Activated naive CD8-positive, alpha-beta T cell (primary cell): ENCODE measurements around the gene ADAMTS20.
"Not testable (repeated sequence)": the region's sequence is repeated elsewhere in the genome, so short reads cannot be mapped to it uniquely, and the experiment has no call there.

ENCODE experiments used
- H3K27ac Mint-ChIP-seq: one replicate; pipeline ENCODE4 v1.8.0; 2021; ENCODE audit warnings: mixed read lengths
- H3K27me3 Mint-ChIP-seq: one replicate; pipeline ENCODE4 v1.8.0; 2021; ENCODE audit warnings: mixed read lengths
- H3K36me3 Mint-ChIP-seq: one replicate; pipeline ENCODE4 v1.8.0; 2021; ENCODE audit warnings: mixed read lengths
- H3K4me1 Mint-ChIP-seq: one replicate; pipeline ENCODE4 v1.8.0; 2021; ENCODE audit warnings: low read depth, mixed read lengths
- H3K4me3 Mint-ChIP-seq: one replicate; pipeline ENCODE4 v1.8.0; 2021; ENCODE audit warnings: mild to moderate bottlenecking, mixed read lengths
- H3K9me3 Mint-ChIP-seq: one replicate; pipeline ENCODE4 v1.8.0; 2021; ENCODE audit warnings: low read depth, mixed read lengths

Gene ADAMTS20

GRCh38 chr12:43361031-43361710, 190.8 kb downstream of the ADAMTS20 start:
- no peak overlapping the region for H3K4me3 Mint-ChIP-seq
- H3K36me3 Mint-ChIP-seq, result no peaks in the 10 kb centered on the region
- H3K27ac Mint-ChIP-seq, result no peak overlapping the region
- H3K9me3 Mint-ChIP-seq, result no peaks in the 10 kb centered on the region
- H3K4me1 Mint-ChIP-seq, result no peaks in the 10 kb centered on the region
- H3K27me3 Mint-ChIP-seq, result no peaks in the 10 kb centered on the region

- H3K9me3 Mint-ChIP-seq, H3K4me1 Mint-ChIP-seq, H3K27me3 Mint-ChIP-seq, H3K27ac Mint-ChIP-seq, H3K4me3 Mint-ChIP-seq, H3K36me3 Mint-ChIP-seq: not testable (repeated sequence)
Observed at GRCh38 chr12:43360001-43360400, 192.0 kb downstream of the ADAMTS20 start.

- Mint-ChIP-seq H3K27me3 (no peaks in the 10 kb centered on the region), H3K27ac (no peak overlapping the region), H3K9me3 (no peaks in the 10 kb centered on the region), H3K4me3 (no peak overlapping the region), H3K36me3 (no peaks in the 10 kb centered on the region), H3K4me1 (no peaks in the 10 kb centered on the region)
Observed at GRCh38 chr12:43357141-43357540, 194.9 kb downstream of the ADAMTS20 start.

GRCh38 chr12:43352001-43352400, 200.0 kb downstream of the ADAMTS20 start:
- Mint-ChIP-seq H3K27me3 (no peaks in the 10 kb centered on the region), H3K9me3 (no peaks in the 10 kb centered on the region)

GRCh38 chr12:43349863-43350262, 202.1 kb downstream of the ADAMTS20 start:
- Mint-ChIP-seq H3K36me3 (no peaks in the 10 kb centered on the region), H3K9me3 (no peaks in the 10 kb centered on the region), H3K4me3 (no peak overlapping the region), H3K4me1 (no peaks in the 10 kb centered on the region), H3K27ac (no peak overlapping the region), H3K27me3 (no peaks in the 10 kb centered on the region)

More at GRCh38 chr12:43352001-43352400, 200.0 kb downstream of the ADAMTS20 start:
- Mint-ChIP-seq H3K4me3 (no peak overlapping the region), H3K36me3 (no peaks in the 10 kb centered on the region), H3K27ac (no peak overlapping the region), H3K4me1 (no peaks in the 10 kb centered on the region)

- H3K9me3 Mint-ChIP-seq, result peaks cover 6% of the 10 kb centered on the region
- H3K36me3 Mint-ChIP-seq, result no peaks in the 10 kb centered on the region
- H3K27me3 Mint-ChIP-seq, result no peaks in the 10 kb centered on the region
- no peak overlapping the region for H3K27ac Mint-ChIP-seq
- no peak overlapping the region for H3K4me3 Mint-ChIP-seq
- no peaks in the 10 kb centered on the region for H3K4me1 Mint-ChIP-seq
Observed at GRCh38 chr12:43348221-43348620, 203.8 kb downstream of the ADAMTS20 start.

GRCh38 chr12:43347026-43347425, 205.0 kb downstream of the ADAMTS20 start:
- peaks cover 16% of the 10 kb centered on the region for H3K9me3 Mint-ChIP-seq
- no peak overlapping the region for H3K27ac Mint-ChIP-seq
- H3K4me3 Mint-ChIP-seq, result no peak overlapping the region
- H3K36me3 Mint-ChIP-seq, result no peaks in the 10 kb centered on the region
- no peaks in the 10 kb centered on the region for H3K4me1 Mint-ChIP-seq
- H3K27me3 Mint-ChIP-seq, result no peaks in the 10 kb centered on the region

GRCh38 chr12:43345023-43345422, 207.0 kb downstream of the ADAMTS20 start:
- H3K4me1 Mint-ChIP-seq, result no peaks in the 10 kb centered on the region
- no peak overlapping the region for H3K4me3 Mint-ChIP-seq
- no peaks in the 10 kb centered on the region for H3K27me3 Mint-ChIP-seq
- no peaks in the 10 kb centered on the region for H3K36me3 Mint-ChIP-seq
- H3K9me3 Mint-ChIP-seq, result peaks cover 16% of the 10 kb centered on the region
- no peak overlapping the region for H3K27ac Mint-ChIP-seq

- H3K27me3 Mint-ChIP-seq, H3K4me3 Mint-ChIP-seq, H3K27ac Mint-ChIP-seq, H3K4me1 Mint-ChIP-seq, H3K36me3 Mint-ChIP-seq: not testable (repeated sequence)
- H3K9me3 Mint-ChIP-seq, result peaks cover 16% of the 10 kb centered on the region
Observed at GRCh38 chr12:43341785-43342313, 210.2 kb downstream of the ADAMTS20 start.

GRCh38 chr12:43338848-43339526, 213.0 kb downstream of the ADAMTS20 start:
- no peak overlapping the region for H3K27ac Mint-ChIP-seq
- no peaks in the 10 kb centered on the region for H3K36me3 Mint-ChIP-seq
- no peak overlapping the region for H3K4me3 Mint-ChIP-seq
- no peaks in the 10 kb centered on the region for H3K4me1 Mint-ChIP-seq
- H3K9me3 Mint-ChIP-seq, result peaks cover 12% of the 10 kb centered on the region
- H3K27me3 Mint-ChIP-seq, result no peaks in the 10 kb centered on the region

GRCh38 chr12:43337571-43338444, 214.2 kb downstream of the ADAMTS20 start:
- no peak overlapping the region for H3K27ac Mint-ChIP-seq
- H3K9me3 Mint-ChIP-seq, result peaks cover 7% of the 10 kb centered on the region
- H3K4me1 Mint-ChIP-seq, result no peaks in the 10 kb centered on the region
- no peaks in the 10 kb centered on the region for H3K27me3 Mint-ChIP-seq
- H3K4me3 Mint-ChIP-seq, result no peak overlapping the region
- H3K36me3 Mint-ChIP-seq, result no peaks in the 10 kb centered on the region

- no peak overlapping the region for H3K4me3 Mint-ChIP-seq
- H3K4me1 Mint-ChIP-seq, result no peaks in the 10 kb centered on the region
- peaks cover under 1% of the 10 kb centered on the region for H3K9me3 Mint-ChIP-seq
- H3K27ac Mint-ChIP-seq, result no peak overlapping the region
- H3K27me3 Mint-ChIP-seq, result no peaks in the 10 kb centered on the region
- H3K36me3 Mint-ChIP-seq, result no peaks in the 10 kb centered on the region
Observed at GRCh38 chr12:43336962-43337555, 214.9 kb downstream of the ADAMTS20 start.

GRCh38 chr12:43333644-43334043, 218.4 kb downstream of the ADAMTS20 start:
- H3K27me3 Mint-ChIP-seq, result no peaks in the 10 kb centered on the region
- no peak overlapping the region for H3K27ac Mint-ChIP-seq
- no peak overlapping the region for H3K4me3 Mint-ChIP-seq
- H3K4me1 Mint-ChIP-seq, result no peaks in the 10 kb centered on the region
- H3K9me3 Mint-ChIP-seq, result no peaks in the 10 kb centered on the region
- no peaks in the 10 kb centered on the region for H3K36me3 Mint-ChIP-seq

- H3K9me3 Mint-ChIP-seq, result no peaks in the 10 kb centered on the region
- no peak overlapping the region for H3K4me3 Mint-ChIP-seq
- H3K4me1 Mint-ChIP-seq, result no peaks in the 10 kb centered on the region
- H3K27me3 Mint-ChIP-seq, result no peaks in the 10 kb centered on the region
- H3K36me3 Mint-ChIP-seq, result no peaks in the 10 kb centered on the region
- no peak overlapping the region for H3K27ac Mint-ChIP-seq
Observed at GRCh38 chr12:43332977-43333640, 218.9 kb downstream of the ADAMTS20 start.
